NAMALWA (cell line): ENCODE data around the gene PGF.

ENCODE experiments used
- DNase-seq: peaks from one replicate; pipeline ENCODE4 v3.0.0-alpha.2; 2015; ENCODE audit warnings: low spot score

The PGF gene

GRCh38 chr14:74956280-74957072 is 1.1 kb upstream of the PGF start:
- DNase-seq: no peak

GRCh38 chr14:74956027-74956279 is 556 bp upstream of the PGF start:
- DNase-seq: no peak

- no peak for DNase-seq
Measured at GRCh38 chr14:74954947-74955228, 509 bp downstream of the PGF start.

GRCh38 chr14:74954232-74954946 is 1.0 kb downstream of the PGF start:
- no peak for DNase-seq

- no peak for DNase-seq
Measured at GRCh38 chr14:74953686-74954085, 1.7 kb downstream of the PGF start.

- DNase-seq: no peak
Measured at GRCh38 chr14:74952697-74953484, 2.5 kb downstream of the PGF start.

GRCh38 chr14:74952180-74952665 is 3.2 kb downstream of the PGF start:
- DNase-seq: no peak

GRCh38 chr14:74951443-74952179 is 3.8 kb downstream of the PGF start:
- DNase-seq: no peak

GRCh38 chr14:74950795-74951442 is 4.5 kb downstream of the PGF start:
- no peak for DNase-seq

GRCh38 chr14:74949859-74950573 is 5.4 kb downstream of the PGF start:
- no peak for DNase-seq

GRCh38 chr14:74949191-74949601 is 6.2 kb downstream of the PGF start:
- DNase-seq: no peak

- DNase-seq: no peak
Measured at GRCh38 chr14:74948228-74949175, 6.9 kb downstream of the PGF start.

- DNase-seq: no peak
Measured at GRCh38 chr14:74947353-74948227, 7.8 kb downstream of the PGF start.

GRCh38 chr14:74946659-74947281 is 8.6 kb downstream of the PGF start:
- DNase-seq: no peak

GRCh38 chr14:74945852-74946658 is 9.3 kb downstream of the PGF start:
- DNase-seq: peak; percentile 73

GRCh38 chr14:74945261-74945851 is 10.0 kb downstream of the PGF start:
- DNase-seq: peak; percentile 20

GRCh38 chr14:74942608-74943007 is 12.8 kb downstream of the PGF start:
- peak; percentile 20 for DNase-seq
